B cell (primary cell): ENCODE measurements around the gene CFAP68. TPM values are rescaled to one million over a fixed set of nuclear protein-coding genes. Genes with fewer than 3 reads are reported as not detected.

Experiments
- ATAC-seq: fragments of 200-7000 bp; cut with Tn5 transposase; one replicate; pipeline ENCODE4 v1.10.0; 2021; ENCODE audit warnings: low read depth, mild to moderate bottlenecking, moderate number of reproducible peaks, moderate library complexity
- CTCF ChIA-PET: fragments of 350-600 bp; sonication (Branson Sonifier 250); formaldehyde crosslinking; loops from one replicate; lab custom pipeline; 2021; ENCODE audit warnings: antibody characterized with exemption, inconsistent platforms; lab: Charles Lee
- POLR2A ChIA-PET: fragments of 350-600 bp; sonication (Branson Sonifier 250); formaldehyde crosslinking; loops from one replicate; lab custom pipeline; 2021; ENCODE audit warnings: antibody characterized with exemption; lab: Charles Lee
- DNase-seq: peaks from one replicate; pipeline ENCODE4 v3.0.0; 2013
- H2AFZ ChIP-seq: 2 replicates; pipeline ENCODE4 v1.6.1; 2012; ENCODE audit warnings: mild to moderate bottlenecking, low read depth, low read length; ENCODE audit not compliant: insufficient read depth, poor library complexity, severe bottlenecking
- H3K27ac ChIP-seq, 2 donors: 1 replicate in 1 of 2; 2 replicates in 1 of 2; pipeline ENCODE4 v1.5.1; 2012 to 2013; ENCODE audit warnings: low read length in 2 of 2, mild to moderate bottlenecking in 2 of 2, moderate library complexity in 1 of 2
- H3K27me3 ChIP-seq, 4 experiments: fragments of 200-600 bp in 1 of 4; sonication (generic) in 1 of 4; replicated peaks in 1 of 4; 1 replicate in 2 of 4; 2 replicates in 2 of 4; pipeline versions ENCODE4 v1.6.1 to v1.7.0; 2013 to 2016; ENCODE audit warnings: low read length in 3 of 4, mild to moderate bottlenecking in 2 of 4, mixed read lengths in 1 of 4, moderate library complexity in 1 of 4; ENCODE audit not compliant: insufficient read depth in 4 of 4, control insufficient read depth in 3 of 4; ENCODE audit errors: control extremely low read depth in 1 of 4
- H3K36me3 ChIP-seq, 2 experiments: replicated peaks in 1 of 2; 1 replicate in 1 of 2; 2 replicates in 1 of 2; pipeline versions ENCODE4 v1.6.1 to v1.7.1; 2013; ENCODE audit warnings: low read length in 1 of 2; ENCODE audit not compliant: insufficient read depth in 2 of 2, control insufficient read depth in 1 of 2; ENCODE audit errors: control extremely low read depth in 1 of 2, extremely low read depth in 1 of 2
- H3K4me1 ChIP-seq, 2 donors: fragments of 200-600 bp in 1 of 2; sonication (generic) in 1 of 2; 1 replicate in 1 of 2; 2 replicates in 1 of 2; pipeline versions ENCODE4 v1.5.1 to v1.6.1; 2013 to 2017; ENCODE audit warnings: low read length in 2 of 2; ENCODE audit not compliant: control insufficient read depth in 2 of 2, insufficient read depth in 2 of 2
- H3K4me2 ChIP-seq: replicated peaks from 2 replicates; pipeline ENCODE3; 2012; ENCODE audit warnings: mild to moderate bottlenecking, low read depth, low read length; ENCODE audit not compliant: poor library complexity, severe bottlenecking
- H3K4me3 ChIP-seq, 5 experiments: fragments of 200-600 bp in 1 of 5; sonication (generic) in 1 of 5; 1 replicate in 3 of 5; 2 replicates in 2 of 5; pipeline versions ENCODE4 v1.5.1 to v1.7.0; 2011 to 2016; ENCODE audit warnings: low read length in 4 of 5, mild to moderate bottlenecking in 4 of 5, low read depth in 2 of 5, control low read depth in 1 of 5, moderate library complexity in 1 of 5; ENCODE audit not compliant: insufficient read depth in 1 of 5; ENCODE audit errors: control extremely low read depth in 1 of 5, extremely low read depth in 1 of 5
- H3K79me2 ChIP-seq: fragments of 200-600 bp; sonication (generic); one replicate; pipeline ENCODE4 v1.6.0; 2016; ENCODE audit warnings: low read length; ENCODE audit not compliant: control insufficient read depth, insufficient read depth
- H3K9ac ChIP-seq: fragments of 200-600 bp; sonication (generic); 2 replicates; pipeline ENCODE4 v1.6.1; 2017; ENCODE audit warnings: mild to moderate bottlenecking, low read length, moderate library complexity
- H3K9me3 ChIP-seq, 3 donors: one replicate each; pipeline versions ENCODE4 v1.6.1 to v1.7.1; 2013; ENCODE audit warnings: low read length in 2 of 3; ENCODE audit not compliant: control insufficient read depth in 2 of 3, insufficient read depth in 1 of 3; ENCODE audit errors: control extremely low read depth in 1 of 3
- H4K20me1 ChIP-seq: 2 replicates; pipeline ENCODE4 v1.6.0; 2012; ENCODE audit warnings: mild to moderate bottlenecking, low read length; ENCODE audit not compliant: insufficient read depth, control insufficient read depth, poor library complexity, severe bottlenecking
- H3K27ac Mint-ChIP-seq: one replicate; pipeline ENCODE4 v1.8.0; 2021; ENCODE audit warnings: mixed read lengths
- H3K27me3 Mint-ChIP-seq: one replicate; pipeline ENCODE4 v1.8.0; 2021; ENCODE audit warnings: mixed read lengths
- H3K4me1 Mint-ChIP-seq: one replicate; pipeline ENCODE4 v1.8.0; 2021; ENCODE audit warnings: mixed read lengths
- H3K4me3 Mint-ChIP-seq: one replicate; pipeline ENCODE4 v1.8.0; 2021; ENCODE audit warnings: mixed read lengths
- H3K9me3 Mint-ChIP-seq: one replicate; pipeline ENCODE4 v1.8.0; 2022; ENCODE audit warnings: mixed read lengths; ENCODE audit not compliant: insufficient read depth
- EZH2 ChIP-seq: IDR thresholded peaks from 2 replicates; pipeline ENCODE4 v1.6.1; 2012; ENCODE audit warnings: borderline replicate concordance, low read depth, mild to moderate bottlenecking, moderate library complexity, low read length; ENCODE audit not compliant: insufficient read depth, poor library complexity, severe bottlenecking
- WGBS: methylation state at CpG from one replicate; pipeline ENCODE4 v1.1.5; 2013; ENCODE audit warnings: missing lambda C conversion rate; ENCODE audit not compliant: insufficient coverage; 5-methylcytosine and 5-hydroxymethylcytosine counted together
- intact Hi-C: fragments of 100-400 bp; cut with micrococcal nuclease; formaldehyde crosslinking; loops from one replicate; pipeline ENCODE4 v1.10.0; 2022
- polyA plus RNA-seq: library from polyadenylated mRNA; depleted of rRNA; stranded (reverse); fragments of >200 nt; gene quantifications from 2 replicates; pipeline ENCODE4 v1.2.3, GENCODE V29; 2012
- total RNA-seq, 2 donors: library from RNA; stranded (reverse); fragments of 120-200 nt in 1 of 2; gene quantifications; 1 replicate in 1 of 2; 2 replicates in 1 of 2; pipeline versions ENCODE4 v1.2.3 to v1.2.4, GENCODE V29; 2013 to 2022
- TF ChIP-seq, protein P1 (sequence below): fragments of 200-600 bp; IDR thresholded peaks from one replicate; pipeline ENCODE4 v1.8.0; 2022; ENCODE audit warnings: antibody characterized with exemption, mild to moderate bottlenecking

The CFAP68 gene
- total and polyA plus RNA-seq, 2 donors (not counting 1 experiment from before 2014, with no cell fraction given), result 8.2 to 13.3 TPM

DNA sequence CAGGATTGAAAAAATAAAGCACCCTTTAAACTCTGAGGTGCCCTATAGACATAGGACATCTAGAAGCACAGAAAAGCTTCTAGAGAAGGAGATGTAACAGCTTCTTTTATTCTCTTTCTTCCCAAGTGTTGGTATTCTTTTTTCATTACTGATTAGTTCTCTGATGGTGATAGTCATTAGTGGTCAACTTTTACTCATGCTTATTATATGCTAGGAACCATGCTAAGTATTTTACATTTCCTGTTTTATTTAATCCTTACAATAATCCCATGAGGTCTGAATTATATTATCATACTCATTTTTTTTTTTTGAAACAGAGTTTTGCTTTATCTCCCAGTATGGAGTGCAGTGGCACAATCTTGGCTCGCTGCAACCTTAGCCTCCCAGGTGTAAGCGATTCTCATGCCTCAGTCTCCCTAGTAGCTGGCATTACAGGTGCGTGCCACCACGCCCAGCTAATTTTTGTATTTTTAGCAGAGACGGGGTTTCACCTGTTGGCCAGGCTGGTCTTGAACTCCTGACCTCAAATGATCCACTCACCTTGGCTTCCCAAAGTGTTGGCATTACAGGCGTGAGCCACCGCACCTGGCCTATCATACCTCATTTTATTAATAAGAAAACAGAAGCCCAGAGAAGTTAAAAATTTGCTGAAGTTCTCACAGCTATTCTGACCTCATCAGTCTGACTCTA lies 42.3 kb downstream of the CFAP68 start:
- ATAC-seq, result no peak
- 97% methylated on average over 7 of the region's 7 CpGs for WGBS
- TF ChIP-seq, protein P1, sequence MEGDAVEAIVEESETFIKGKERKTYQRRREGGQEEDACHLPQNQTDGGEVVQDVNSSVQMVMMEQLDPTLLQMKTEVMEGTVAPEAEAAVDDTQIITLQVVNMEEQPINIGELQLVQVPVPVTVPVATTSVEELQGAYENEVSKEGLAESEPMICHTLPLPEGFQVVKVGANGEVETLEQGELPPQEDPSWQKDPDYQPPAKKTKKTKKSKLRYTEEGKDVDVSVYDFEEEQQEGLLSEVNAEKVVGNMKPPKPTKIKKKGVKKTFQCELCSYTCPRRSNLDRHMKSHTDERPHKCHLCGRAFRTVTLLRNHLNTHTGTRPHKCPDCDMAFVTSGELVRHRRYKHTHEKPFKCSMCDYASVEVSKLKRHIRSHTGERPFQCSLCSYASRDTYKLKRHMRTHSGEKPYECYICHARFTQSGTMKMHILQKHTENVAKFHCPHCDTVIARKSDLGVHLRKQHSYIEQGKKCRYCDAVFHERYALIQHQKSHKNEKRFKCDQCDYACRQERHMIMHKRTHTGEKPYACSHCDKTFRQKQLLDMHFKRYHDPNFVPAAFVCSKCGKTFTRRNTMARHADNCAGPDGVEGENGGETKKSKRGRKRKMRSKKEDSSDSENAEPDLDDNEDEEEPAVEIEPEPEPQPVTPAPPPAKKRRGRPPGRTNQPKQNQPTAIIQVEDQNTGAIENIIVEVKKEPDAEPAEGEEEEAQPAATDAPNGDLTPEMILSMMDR, result no peak
- no peak for TF ChIP-seq EZH2

DNA sequence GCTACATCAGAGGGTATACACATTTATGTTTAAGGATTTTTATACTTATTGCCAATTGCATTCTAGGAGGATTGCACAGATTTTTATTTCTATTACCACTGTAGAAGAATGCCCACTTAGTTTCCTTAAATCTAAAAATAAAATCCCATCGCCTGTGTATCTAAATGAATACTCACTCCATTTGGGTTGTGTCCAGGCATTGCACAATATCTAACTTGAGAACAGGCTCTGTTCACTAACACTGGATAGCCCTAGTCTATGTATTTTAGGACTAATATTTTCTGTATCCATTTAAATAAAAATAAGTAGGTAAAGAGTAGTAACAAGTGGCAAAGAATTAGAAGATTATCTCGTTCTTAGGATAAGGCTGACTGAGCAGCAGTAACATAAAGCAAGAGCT lies 43.5 kb downstream of the CFAP68 start:
- Histone ChIP-seq H3K27me3 (peaks cover 0 to 15% (median 0%) of the 10 kb centered on the region in 4 experiments), H3K4me3 (no peak overlapping the region), H2AFZ (no peak overlapping the region), H4K20me1 (no peaks in the 10 kb centered on the region), H3K9me3 (no peaks in the 10 kb centered on the region), H3K79me2 (no peaks in the 10 kb centered on the region), H3K4me1 (peaks cover 9 to 14% of the 10 kb centered on the region in 2 donors), H3K36me3 (no peaks in the 10 kb centered on the region), H3K9ac (no peak overlapping the region), H3K27ac (no peak overlapping the region), H3K4me2 (no peak overlapping the region)
- Mint-ChIP-seq H3K4me1 (peaks cover 12% of the 10 kb centered on the region), H3K27ac (no peak overlapping the region), H3K4me3 (no peak overlapping the region), H3K27me3 (peaks cover 27% of the 10 kb centered on the region), H3K9me3 (no peaks in the 10 kb centered on the region)
- DNase-seq (no peak), ATAC-seq (no peak)
- 60% methylated on average over 1 of the region's 2 CpGs for whole genome bisulfite sequencing
- POLR2A ChIA-PET, result no interaction called here
- CTCF ChIA-PET, result interaction anchor here (0.6 kb wide), 1 partner anchor 356 kb away, joined by 3 read pairs; no protein-coding TSS in a partner anchor
- intact Hi-C loops, result no loop called here
- no peak for TF ChIP-seq EZH2
- TF ChIP-seq, protein P1, result no peak

More for the DNA sequence above, 42.3 kb downstream of the CFAP68 start:
- Histone ChIP-seq H3K36me3 (no peaks in the 10 kb centered on the region), H3K27me3 (peaks cover 0 to 15% (median 2%) of the 10 kb centered on the region in 4 experiments), H3K4me2 (no peak overlapping the region), H3K9ac (no peak overlapping the region), H3K27ac (no peak overlapping the region), H3K9me3 (no peaks in the 10 kb centered on the region), H3K4me1 (peaks cover 5 to 8% of the 10 kb centered on the region in 2 donors), H2AFZ (no peak overlapping the region), H3K4me3 (no peak overlapping the region), H3K79me2 (no peaks in the 10 kb centered on the region), H4K20me1 (no peaks in the 10 kb centered on the region)
- H3K27ac Mint-ChIP-seq, result no peak overlapping the region
- intact Hi-C loops, result no loop called here
- no peak overlapping the region for H3K4me3 Mint-ChIP-seq
- no peaks in the 10 kb centered on the region for H3K9me3 Mint-ChIP-seq
- CTCF ChIA-PET, result no interaction called here
- peaks cover 34% of the 10 kb centered on the region for H3K27me3 Mint-ChIP-seq
- POLR2A ChIA-PET, result no interaction called here
- peaks cover 7% of the 10 kb centered on the region for H3K4me1 Mint-ChIP-seq
- no peak for DNase-seq
